Type B pancreatic cell (in vitro differentiated cells): ENCODE results near the gene XRCC5. TPM values are rescaled to one million over a fixed set of nuclear protein-coding genes. Genes with fewer than 3 reads are reported as not detected.

ENCODE experiments used
- DNase-seq: peaks from one replicate; pipeline ENCODE4 v3.0.0; 2021; ENCODE audit warnings: mixed read lengths; ENCODE audit not compliant: unreplicated experiment; ENCODE audit errors: extremely low spot score
- H3K27ac Mint-ChIP-seq: 2 replicates; pipeline ENCODE4 v1.8.0; 2021; ENCODE audit warnings: mild to moderate bottlenecking, mixed read lengths
- H3K27me3 Mint-ChIP-seq: 2 replicates; pipeline ENCODE4 v1.8.0; 2021; ENCODE audit warnings: mixed read lengths
- H3K36me3 Mint-ChIP-seq: 2 replicates; pipeline ENCODE4 v1.8.0; 2021; ENCODE audit warnings: mixed read lengths
- H3K4me1 Mint-ChIP-seq: one replicate; pipeline ENCODE4 v1.8.0; 2021; ENCODE audit warnings: mixed read lengths; ENCODE audit not compliant: unreplicated experiment
- H3K4me3 Mint-ChIP-seq: 2 replicates; pipeline ENCODE4 v1.8.0; 2021; ENCODE audit warnings: mild to moderate bottlenecking, mixed read lengths
- H3K9me3 Mint-ChIP-seq: 2 replicates; pipeline ENCODE4 v1.8.0; 2021; ENCODE audit warnings: mixed read lengths
- total RNA-seq: library from RNA; stranded (reverse); gene quantifications from 2 replicates; pipeline ENCODE4 v1.2.1, GENCODE V29; 2021; ENCODE audit warnings: low replicate concordance
- TF ChIP-seq, protein P1 (sequence below): fragments of 200-600 bp; sonication (generic); conservative IDR thresholded peaks from 2 replicates; pipeline ENCODE4 v1.5.0; 2021; ENCODE audit warnings: antibody characterized with exemption, mild to moderate bottlenecking

The XRCC5 gene
- total RNA-seq, 1 donor from 2014 or later, result 349 TPM

DNA sequence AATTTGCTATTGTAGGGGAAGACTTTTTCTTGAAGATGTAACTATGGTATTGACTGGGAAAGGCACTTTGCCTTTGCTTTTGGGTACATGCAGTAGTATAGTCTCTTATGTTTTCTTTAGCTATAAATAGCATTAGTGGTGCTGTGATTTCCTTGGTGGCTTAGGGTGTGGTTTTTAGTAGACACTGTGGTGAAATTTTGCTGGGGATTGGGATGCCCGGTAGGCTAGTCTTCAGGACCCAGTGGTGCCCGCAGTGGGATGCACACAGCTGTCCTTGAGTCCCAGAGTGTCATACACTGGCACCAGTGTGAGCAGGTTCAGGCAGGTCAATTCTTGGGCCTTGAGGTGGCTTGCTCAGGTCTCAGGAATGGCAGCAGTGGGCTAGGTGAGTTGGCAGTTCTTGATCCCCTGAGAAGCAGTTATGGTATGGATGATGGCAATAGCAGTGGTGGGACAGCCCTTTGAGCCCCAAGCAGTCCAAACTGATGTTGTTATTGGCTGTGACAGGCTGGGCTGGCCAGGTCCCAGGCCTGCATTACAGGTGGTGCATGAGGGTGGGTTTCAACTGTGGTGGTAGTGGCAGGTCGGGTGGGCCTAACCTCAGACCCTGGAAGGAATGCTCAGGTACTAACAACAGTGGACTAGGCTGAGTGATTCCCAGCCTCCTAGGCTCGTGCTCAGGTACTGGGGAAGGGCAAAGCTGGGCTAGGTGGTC, 124.3 kb downstream of the XRCC5 start:
- no peak overlapping the region for H3K27ac Mint-ChIP-seq
- no peak overlapping the region for H3K4me3 Mint-ChIP-seq
- peaks cover 6% of the 10 kb centered on the region for H3K9me3 Mint-ChIP-seq
- DNase-seq, result peak; percentile 43
- H3K36me3 Mint-ChIP-seq, result peaks cover 4% of the 10 kb centered on the region
- H3K4me1 Mint-ChIP-seq, result no peaks in the 10 kb centered on the region
- no peaks in the 10 kb centered on the region for H3K27me3 Mint-ChIP-seq
- TF ChIP-seq, protein P1, sequence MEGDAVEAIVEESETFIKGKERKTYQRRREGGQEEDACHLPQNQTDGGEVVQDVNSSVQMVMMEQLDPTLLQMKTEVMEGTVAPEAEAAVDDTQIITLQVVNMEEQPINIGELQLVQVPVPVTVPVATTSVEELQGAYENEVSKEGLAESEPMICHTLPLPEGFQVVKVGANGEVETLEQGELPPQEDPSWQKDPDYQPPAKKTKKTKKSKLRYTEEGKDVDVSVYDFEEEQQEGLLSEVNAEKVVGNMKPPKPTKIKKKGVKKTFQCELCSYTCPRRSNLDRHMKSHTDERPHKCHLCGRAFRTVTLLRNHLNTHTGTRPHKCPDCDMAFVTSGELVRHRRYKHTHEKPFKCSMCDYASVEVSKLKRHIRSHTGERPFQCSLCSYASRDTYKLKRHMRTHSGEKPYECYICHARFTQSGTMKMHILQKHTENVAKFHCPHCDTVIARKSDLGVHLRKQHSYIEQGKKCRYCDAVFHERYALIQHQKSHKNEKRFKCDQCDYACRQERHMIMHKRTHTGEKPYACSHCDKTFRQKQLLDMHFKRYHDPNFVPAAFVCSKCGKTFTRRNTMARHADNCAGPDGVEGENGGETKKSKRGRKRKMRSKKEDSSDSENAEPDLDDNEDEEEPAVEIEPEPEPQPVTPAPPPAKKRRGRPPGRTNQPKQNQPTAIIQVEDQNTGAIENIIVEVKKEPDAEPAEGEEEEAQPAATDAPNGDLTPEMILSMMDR, result no peak

DNA sequence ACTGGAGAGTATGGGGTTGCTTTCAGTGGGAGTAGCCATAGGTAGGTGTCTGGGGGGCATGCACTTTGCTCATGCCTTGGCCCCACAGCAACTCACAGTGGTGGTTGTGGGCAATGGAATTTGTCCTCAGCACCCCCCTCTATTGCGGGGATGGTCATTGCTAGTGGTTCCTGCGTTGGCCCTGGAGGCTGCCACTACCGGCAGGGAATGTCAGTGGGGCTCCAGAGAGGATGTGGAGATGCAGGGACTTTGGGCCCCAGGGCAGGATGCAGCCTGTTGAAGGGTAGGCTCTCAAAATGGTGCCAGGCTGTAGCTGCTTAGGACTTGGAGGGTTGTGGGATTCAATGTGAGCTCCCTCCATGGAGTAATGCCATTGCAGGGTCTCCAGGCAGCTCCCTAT, 125.0 kb downstream of the XRCC5 start:
- Mint-ChIP-seq H3K36me3 (peaks cover 4% of the 10 kb centered on the region), H3K27me3 (no peaks in the 10 kb centered on the region), H3K9me3 (peaks cover 6% of the 10 kb centered on the region), H3K4me1 (no peaks in the 10 kb centered on the region), H3K4me3 (no peak overlapping the region), H3K27ac (no peak overlapping the region)
- TF ChIP-seq, protein P1, result no peak
- peak; percentile 42 for DNase-seq

DNA sequence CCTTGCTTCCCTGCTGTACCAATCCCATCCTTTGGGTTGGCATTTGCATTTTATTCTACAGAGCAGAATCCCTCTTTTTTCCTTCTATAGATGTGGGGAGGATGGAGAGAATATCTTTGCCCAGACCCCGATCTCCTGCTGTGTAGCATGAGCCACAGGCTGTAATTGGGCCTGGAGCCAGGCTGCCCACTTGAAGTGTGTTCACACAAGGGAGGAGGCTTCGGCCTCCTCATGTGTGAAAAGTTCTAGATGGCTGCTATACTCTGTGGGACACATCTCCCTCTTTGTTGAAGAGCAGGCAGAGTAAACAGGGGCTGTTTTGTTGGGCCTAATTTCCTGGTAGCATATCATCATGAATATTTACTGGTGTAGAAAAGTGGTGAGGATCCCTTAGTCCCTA, 126.3 kb downstream of the XRCC5 start:
- Mint-ChIP-seq H3K27me3 (no peaks in the 10 kb centered on the region), H3K4me3 (no peak overlapping the region), H3K4me1 (no peaks in the 10 kb centered on the region)

DNA sequence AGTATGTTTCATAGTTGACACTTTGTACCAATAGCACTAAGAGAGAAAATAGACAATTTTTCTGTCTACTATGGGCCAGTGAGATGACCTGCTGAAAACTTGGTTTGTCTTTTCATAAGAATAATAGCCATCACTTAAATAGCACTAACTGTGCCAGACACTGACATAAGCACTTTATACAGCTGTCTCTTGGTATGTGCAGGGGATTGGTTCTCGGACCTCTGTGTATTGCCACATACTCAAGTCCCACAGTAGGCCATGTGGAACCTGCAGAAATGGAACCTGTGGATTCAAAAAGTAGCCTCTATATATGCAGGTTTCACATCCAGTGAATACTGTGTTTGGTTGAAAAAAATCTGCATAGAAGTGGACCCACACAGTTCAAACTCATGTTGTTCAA, 126.7 kb downstream of the XRCC5 start:
- TF ChIP-seq, protein P1, result no peak
- peaks cover 4% of the 10 kb centered on the region for H3K36me3 Mint-ChIP-seq
- peaks cover 6% of the 10 kb centered on the region for H3K9me3 Mint-ChIP-seq
- DNase-seq, result no peak
- no peak overlapping the region for H3K27ac Mint-ChIP-seq
- H3K4me1 Mint-ChIP-seq, result no peaks in the 10 kb centered on the region
- no peaks in the 10 kb centered on the region for H3K27me3 Mint-ChIP-seq
- H3K4me3 Mint-ChIP-seq, result no peak overlapping the region

More for the DNA sequence above, 126.3 kb downstream of the XRCC5 start:
- H3K27ac Mint-ChIP-seq, result no peak overlapping the region
- peaks cover 6% of the 10 kb centered on the region for H3K9me3 Mint-ChIP-seq
- peaks cover 4% of the 10 kb centered on the region for H3K36me3 Mint-ChIP-seq
- TF ChIP-seq, protein P1, result no peak
- peak; percentile 16 for DNase-seq

DNA sequence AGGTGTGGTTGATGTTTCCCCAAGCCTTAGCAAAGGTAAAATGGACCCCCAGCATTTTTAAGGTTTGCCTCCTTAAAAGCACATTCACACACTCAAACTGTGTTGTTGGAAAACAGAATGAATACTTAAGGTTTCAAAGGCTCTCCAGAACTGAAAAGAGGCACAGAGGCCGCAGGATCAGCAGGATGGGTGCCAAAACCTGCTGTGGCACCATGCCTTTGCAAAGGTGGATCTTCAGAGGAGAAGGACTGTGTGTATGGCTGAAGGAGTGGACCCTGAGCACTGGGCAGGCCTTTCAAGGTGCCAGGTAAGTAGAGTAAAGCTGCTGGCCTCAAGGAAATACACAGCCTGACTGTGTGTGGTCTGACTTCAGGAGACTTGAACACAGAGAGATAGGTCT, 127.3 kb downstream of the XRCC5 start:
- H3K27me3 Mint-ChIP-seq, result no peaks in the 10 kb centered on the region
- H3K36me3 Mint-ChIP-seq, result peaks cover 4% of the 10 kb centered on the region
- H3K27ac Mint-ChIP-seq, result no peak overlapping the region
- no peaks in the 10 kb centered on the region for H3K4me1 Mint-ChIP-seq
- peaks cover 6% of the 10 kb centered on the region for H3K9me3 Mint-ChIP-seq
- peak; percentile 13 for DNase-seq
- H3K4me3 Mint-ChIP-seq, result no peak overlapping the region
- TF ChIP-seq, protein P1, result no peak
